ENCODE measurements around the gene DLGAP3. TPM values are rescaled to one million over a fixed set of nuclear protein-coding genes. Genes with fewer than 3 reads are reported as not detected.

Gene DLGAP3
- total RNA-seq, 2 experiments from 2014 or later, result 0.69 to 0.74 TPM

GRCh38 chr1:34926894-34927293, 2.6 kb downstream of the DLGAP3 start:
- H3K27me3 Mint-ChIP-seq (ENCODE audit: low read depth), result peaks cover 75% of the 10 kb centered on the region
- no peaks in the 10 kb centered on the region for H3K9me3 Mint-ChIP-seq
- no peak overlapping the region for H3K27ac Mint-ChIP-seq
- no peaks in the 10 kb centered on the region for H3K36me3 Mint-ChIP-seq (ENCODE audit: low read depth)
- intact Hi-C loops (cut with micrococcal nuclease), result no loop called here
- DNase-seq, result no peak
- no peak overlapping the region for H3K4me3 Mint-ChIP-seq
- peaks cover 7% of the 10 kb centered on the region for H3K4me1 Mint-ChIP-seq (ENCODE audit: low read depth)
- CTCF ChIA-PET, result interaction anchor here (1.0 kb wide), 1 partner anchor 53 kb away, joined by 3 read pairs; no protein-coding TSS in a partner anchor

- Mint-ChIP-seq H3K4me1 (ENCODE audit: low read depth) (peaks cover 7% of the 10 kb centered on the region), H3K36me3 (ENCODE audit: low read depth) (no peaks in the 10 kb centered on the region), H3K27me3 (ENCODE audit: low read depth) (peaks cover 79% of the 10 kb centered on the region), H3K9me3 (no peaks in the 10 kb centered on the region), H3K27ac (no peak overlapping the region), H3K4me3 (no peak overlapping the region)
- CTCF ChIA-PET, result interaction anchor here (1.0 kb wide), 1 partner anchor 54 kb away, joined by 3 read pairs; no protein-coding TSS in a partner anchor
- DNase-seq, result no peak
- intact Hi-C loops (cut with micrococcal nuclease), result no loop called here
These were observed 3.3 kb downstream of the DLGAP3 start for GRCh38 chr1:34926156-34926555.

GRCh38 chr1:34925730-34926129, 3.7 kb downstream of the DLGAP3 start:
- intact Hi-C loops (cut with micrococcal nuclease), result no loop called here
- H3K36me3 Mint-ChIP-seq (ENCODE audit: low read depth), result no peaks in the 10 kb centered on the region
- peaks cover 77% of the 10 kb centered on the region for H3K27me3 Mint-ChIP-seq (ENCODE audit: low read depth)
- DNase-seq, result no peak
- H3K4me3 Mint-ChIP-seq, result no peak overlapping the region
- H3K27ac Mint-ChIP-seq, result no peak overlapping the region
- peaks cover 7% of the 10 kb centered on the region for H3K4me1 Mint-ChIP-seq (ENCODE audit: low read depth)
- H3K9me3 Mint-ChIP-seq, result no peaks in the 10 kb centered on the region
- CTCF ChIA-PET, result interaction anchor here (1.0 kb wide), 1 partner anchor 54 kb away, joined by 3 read pairs; no protein-coding TSS in a partner anchor

- CTCF ChIA-PET, result interaction anchor here (0.6 kb wide), 1 partner anchor 373 kb away, joined by 3 read pairs; no protein-coding TSS in a partner anchor
- intact Hi-C loops (cut with micrococcal nuclease), result no loop called here
- H3K9me3 Mint-ChIP-seq, result no peaks in the 10 kb centered on the region
These were observed 4.5 kb downstream of the DLGAP3 start for GRCh38 chr1:34924759-34925555.

GRCh38 chr1:34923490-34923889, 6.0 kb downstream of the DLGAP3 start:
- Mint-ChIP-seq H3K36me3 (ENCODE audit: low read depth) (no peaks in the 10 kb centered on the region), H3K9me3 (no peaks in the 10 kb centered on the region), H3K4me1 (ENCODE audit: low read depth) (peaks cover 4% of the 10 kb centered on the region), H3K4me3 (no peak overlapping the region), H3K27ac (no peak overlapping the region), H3K27me3 (ENCODE audit: low read depth) (peaks cover 82% of the 10 kb centered on the region)
- DNase-seq, result no peak
- intact Hi-C loops (cut with micrococcal nuclease), result no loop called here
- CTCF ChIA-PET, result no interaction called here

More at GRCh38 chr1:34924759-34925555, 4.5 kb downstream of the DLGAP3 start:
- H3K36me3 Mint-ChIP-seq (ENCODE audit: low read depth), result no peaks in the 10 kb centered on the region
- H3K27ac Mint-ChIP-seq, result no peak overlapping the region
- no peak overlapping the region for H3K4me3 Mint-ChIP-seq
- peaks cover 80% of the 10 kb centered on the region for H3K27me3 Mint-ChIP-seq (ENCODE audit: low read depth)
- DNase-seq, result peak; percentile 80
- peaks cover 7% of the 10 kb centered on the region for H3K4me1 Mint-ChIP-seq (ENCODE audit: low read depth)

- Mint-ChIP-seq H3K27me3 (ENCODE audit: low read depth) (peaks cover 40% of the 10 kb centered on the region), H3K36me3 (ENCODE audit: low read depth) (no peaks in the 10 kb centered on the region), H3K4me3 (no peak overlapping the region), H3K27ac (no peak overlapping the region), H3K4me1 (ENCODE audit: low read depth) (peaks cover 2% of the 10 kb centered on the region), H3K9me3 (no peaks in the 10 kb centered on the region)
- CTCF ChIA-PET, result no interaction called here
- intact Hi-C loops (cut with micrococcal nuclease), result no loop called here
- no peak for DNase-seq
These were observed 10.4 kb downstream of the DLGAP3 start for GRCh38 chr1:34918977-34919561.

GRCh38 chr1:34918386-34918976, 11.0 kb downstream of the DLGAP3 start:
- H3K4me1 Mint-ChIP-seq (ENCODE audit: low read depth), result peaks cover 2% of the 10 kb centered on the region
- H3K27me3 Mint-ChIP-seq (ENCODE audit: low read depth), result peaks cover 35% of the 10 kb centered on the region
- CTCF ChIA-PET, result no interaction called here
- no peaks in the 10 kb centered on the region for H3K36me3 Mint-ChIP-seq (ENCODE audit: low read depth)
- intact Hi-C loops (cut with micrococcal nuclease), result no loop called here
- no peaks in the 10 kb centered on the region for H3K9me3 Mint-ChIP-seq
- H3K27ac Mint-ChIP-seq, result no peak overlapping the region
- H3K4me3 Mint-ChIP-seq, result no peak overlapping the region
- DNase-seq, result no peak

- H3K27ac Mint-ChIP-seq, result no peak overlapping the region
- no peak for DNase-seq
- H3K4me1 Mint-ChIP-seq (ENCODE audit: low read depth), result peaks cover 2% of the 10 kb centered on the region
- CTCF ChIA-PET, result no interaction called here
- H3K4me3 Mint-ChIP-seq, result no peak overlapping the region
- H3K27me3 Mint-ChIP-seq (ENCODE audit: low read depth), result peaks cover 21% of the 10 kb centered on the region
- H3K9me3 Mint-ChIP-seq, result no peaks in the 10 kb centered on the region
- intact Hi-C loops (cut with micrococcal nuclease), result no loop called here
- H3K36me3 Mint-ChIP-seq (ENCODE audit: low read depth), result no peaks in the 10 kb centered on the region
These were observed 12.4 kb downstream of the DLGAP3 start for GRCh38 chr1:34917017-34917416.

GRCh38 chr1:34916104-34916503, 13.3 kb downstream of the DLGAP3 start:
- H3K27ac Mint-ChIP-seq, result no peak overlapping the region
- DNase-seq, result no peak
- peaks cover 13% of the 10 kb centered on the region for H3K27me3 Mint-ChIP-seq (ENCODE audit: low read depth)
- H3K9me3 Mint-ChIP-seq, result no peaks in the 10 kb centered on the region
- intact Hi-C loops (cut with micrococcal nuclease), result no loop called here
- CTCF ChIA-PET, result no interaction called here
- peaks cover 2% of the 10 kb centered on the region for H3K4me1 Mint-ChIP-seq (ENCODE audit: low read depth)
- H3K36me3 Mint-ChIP-seq (ENCODE audit: low read depth), result no peaks in the 10 kb centered on the region
- no peak overlapping the region for H3K4me3 Mint-ChIP-seq

GRCh38 chr1:34915521-34915920, 13.9 kb downstream of the DLGAP3 start:
- H3K36me3 Mint-ChIP-seq (ENCODE audit: low read depth), result no peaks in the 10 kb centered on the region
- H3K4me1 Mint-ChIP-seq (ENCODE audit: low read depth), result peaks cover 2% of the 10 kb centered on the region
- no peak for DNase-seq
- CTCF ChIA-PET, result no interaction called here
- no peak overlapping the region for H3K27ac Mint-ChIP-seq
- no peak overlapping the region for H3K4me3 Mint-ChIP-seq
- intact Hi-C loops (cut with micrococcal nuclease), result no loop called here
- no peaks in the 10 kb centered on the region for H3K9me3 Mint-ChIP-seq
- peaks cover 12% of the 10 kb centered on the region for H3K27me3 Mint-ChIP-seq (ENCODE audit: low read depth)

- H3K4me1 Mint-ChIP-seq (ENCODE audit: low read depth), result peaks cover 2% of the 10 kb centered on the region
- no peak overlapping the region for H3K27ac Mint-ChIP-seq
- CTCF ChIA-PET, result no interaction called here
- no peaks in the 10 kb centered on the region for H3K9me3 Mint-ChIP-seq
- H3K36me3 Mint-ChIP-seq (ENCODE audit: low read depth), result no peaks in the 10 kb centered on the region
- intact Hi-C loops (cut with micrococcal nuclease), result no loop called here
- DNase-seq, result no peak
- H3K4me3 Mint-ChIP-seq, result no peak overlapping the region
- H3K27me3 Mint-ChIP-seq (ENCODE audit: low read depth), result peaks cover 7% of the 10 kb centered on the region
These were observed 14.5 kb downstream of the DLGAP3 start for GRCh38 chr1:34914958-34915357.

- no peak for DNase-seq
- peaks cover 4% of the 10 kb centered on the region for H3K27me3 Mint-ChIP-seq (ENCODE audit: low read depth)
- CTCF ChIA-PET, result no interaction called here
These were observed 18.0 kb downstream of the DLGAP3 start for GRCh38 chr1:34911465-34911864.

More at GRCh38 chr1:34911465-34911864, 18.0 kb downstream of the DLGAP3 start:
- Mint-ChIP-seq H3K27ac (no peak overlapping the region), H3K4me1 (ENCODE audit: low read depth) (no peaks in the 10 kb centered on the region), H3K36me3 (ENCODE audit: low read depth) (no peaks in the 10 kb centered on the region), H3K9me3 (no peaks in the 10 kb centered on the region), H3K4me3 (no peak overlapping the region)
- intact Hi-C loops (cut with micrococcal nuclease), result no loop called here
